Measurements from ENCODE around the gene VARS1.

Gene VARS1

GRCh38 chr6:31761343-31761742 is 34.2 kb downstream of the VARS1 start:
- TF ChIP-seq CTCF (conservative IDR thresholded peaks at IDR 0.05; ENCODE audit: low read depth, low read length): no peak
- no peak for DNase-seq (ENCODE audit: low read depth)
- no peak overlapping the region for H3K4me3 ChIP-seq (ENCODE audit: low read depth, low read length)

DNA sequence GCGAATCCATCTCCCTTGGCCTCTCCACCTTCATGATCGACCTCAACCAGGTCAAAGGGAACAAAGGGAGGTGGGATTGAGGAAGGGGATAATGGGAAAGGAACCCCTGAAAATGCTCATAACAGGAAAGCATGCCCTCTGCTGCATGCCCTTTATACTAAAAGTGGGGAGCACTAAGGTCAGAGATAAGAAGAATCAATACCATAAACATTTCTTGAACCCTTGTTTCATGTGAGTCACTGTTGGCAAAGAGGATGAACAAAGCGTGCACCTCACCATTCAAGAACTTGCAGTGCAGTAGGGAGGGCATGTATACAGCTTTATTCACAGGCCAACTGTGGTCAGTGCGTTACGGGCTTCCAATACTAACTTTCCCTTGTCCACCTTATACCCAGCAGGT is 34.8 kb downstream of the VARS1 start:
- no peak overlapping the region for H3K4me3 ChIP-seq (ENCODE audit: low read depth, low read length)
- TF ChIP-seq CTCF (conservative IDR thresholded peaks at IDR 0.05; ENCODE audit: low read depth, low read length): no peak
- no peak for DNase-seq (ENCODE audit: low read depth)

DNA sequence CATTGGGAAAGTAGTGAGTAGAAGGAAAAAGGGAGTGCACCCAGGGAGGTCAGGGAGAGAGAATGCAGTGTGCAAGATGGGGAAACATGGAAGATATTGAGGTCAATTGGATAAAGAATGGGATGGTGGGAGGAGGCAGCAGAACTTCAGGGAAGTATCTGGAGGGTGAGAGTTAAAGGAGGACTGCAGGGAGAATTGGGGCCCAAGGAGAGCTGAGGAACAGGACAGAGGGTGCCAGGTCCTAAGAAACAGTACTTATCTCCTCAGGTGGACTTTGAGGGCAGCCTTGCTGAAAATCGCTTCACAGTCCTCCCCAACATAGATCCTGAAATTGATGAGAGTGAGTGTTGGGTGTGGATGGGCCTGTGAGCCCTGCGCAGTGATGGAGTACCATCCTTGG is 37.3 kb downstream of the VARS1 start:
- no peak overlapping the region for H3K4me3 ChIP-seq (ENCODE audit: low read depth, low read length)
- no peak for DNase-seq (ENCODE audit: low read depth)
- TF ChIP-seq CTCF (conservative IDR thresholded peaks at IDR 0.05; ENCODE audit: low read depth, low read length): no peak

DNA sequence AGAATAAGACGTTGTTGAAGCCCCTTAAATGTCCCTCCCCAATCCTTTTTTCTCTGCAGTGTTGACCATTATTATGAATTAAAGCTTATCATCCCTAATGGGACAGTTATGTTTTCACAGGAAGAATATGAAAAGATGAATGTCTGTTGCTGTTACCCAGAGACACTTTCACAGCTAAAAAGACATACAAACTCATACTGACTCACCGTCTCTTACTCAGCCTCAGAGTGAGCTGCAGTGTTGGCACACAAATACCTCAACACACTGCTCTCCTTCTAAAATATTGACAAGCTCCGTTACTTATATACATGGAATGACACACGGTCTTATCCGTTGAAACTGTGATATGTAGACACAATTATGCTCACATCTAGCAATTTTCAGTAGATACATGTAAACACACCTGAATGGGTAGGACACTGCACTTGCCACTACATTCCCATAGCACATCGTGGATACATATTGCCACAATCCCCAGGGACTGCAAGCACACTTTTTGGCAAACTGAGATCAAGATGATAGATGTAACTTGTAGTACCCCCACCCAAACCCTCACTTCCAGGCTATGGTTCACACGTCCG is 42.7 kb downstream of the VARS1 start:
- no peak overlapping the region for H3K4me3 ChIP-seq (ENCODE audit: low read depth, low read length)
- TF ChIP-seq CTCF (conservative IDR thresholded peaks at IDR 0.05; ENCODE audit: low read depth, low read length): no peak
- peak; percentile 75 for DNase-seq (ENCODE audit: low read depth)

GRCh38 chr6:31750411-31751022 is 45.0 kb downstream of the VARS1 start:
- DNase-seq (ENCODE audit: low read depth): peak; percentile 38

DNA sequence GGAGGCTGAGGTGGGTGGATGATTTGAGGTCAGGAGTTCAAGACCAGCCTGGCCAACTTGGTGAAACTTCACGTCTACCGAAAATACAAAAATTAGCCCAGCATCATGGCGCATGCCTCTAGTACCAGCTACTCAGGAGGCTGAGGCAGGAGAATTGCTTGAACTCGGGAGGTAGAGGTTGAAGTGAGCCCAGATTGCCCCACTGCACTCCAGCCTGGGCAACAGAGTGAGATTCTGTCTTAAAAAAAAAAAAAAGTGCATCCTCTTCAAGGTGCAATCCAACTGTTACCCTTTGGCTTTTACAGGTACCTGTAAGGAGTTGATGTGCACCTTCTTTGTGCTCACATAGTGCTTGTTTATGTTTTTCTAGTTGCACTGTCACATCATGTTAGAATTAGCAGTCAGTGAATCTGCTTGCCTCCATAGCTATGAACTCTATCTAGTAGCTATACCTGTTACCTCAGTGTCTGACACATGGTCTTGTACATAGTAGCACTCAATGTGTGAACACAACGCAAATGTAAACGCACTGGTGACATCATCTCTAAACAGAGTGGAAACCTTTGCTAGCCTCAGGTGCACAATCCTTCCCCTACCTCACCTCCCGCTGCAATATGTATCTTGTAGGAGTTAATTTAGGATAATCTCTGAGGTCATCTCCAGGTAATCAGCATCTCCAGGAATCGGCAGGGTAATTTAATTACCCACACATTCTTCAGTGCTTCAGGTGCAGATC is 46.1 kb downstream of the VARS1 start:
- H3K4me3 ChIP-seq (ENCODE audit: low read depth, low read length): no peak overlapping the region
- TF ChIP-seq CTCF (conservative IDR thresholded peaks at IDR 0.05; ENCODE audit: low read depth, low read length): no peak
- no peak for DNase-seq (ENCODE audit: low read depth)

More at GRCh38 chr6:31750411-31751022, 45.0 kb downstream of the VARS1 start:
- H3K4me3 ChIP-seq (ENCODE audit: low read depth, low read length): no peak overlapping the region
- TF ChIP-seq CTCF (conservative IDR thresholded peaks at IDR 0.05; ENCODE audit: low read depth, low read length): no peak
